ENCODE data around the gene NKPD1. TPM values are rescaled to one million over a fixed set of nuclear protein-coding genes. Genes with fewer than 3 reads are reported as not detected.

Gene NKPD1
- total RNA-seq, 1 donor from 2014 or later: 1.1 TPM

DNA sequence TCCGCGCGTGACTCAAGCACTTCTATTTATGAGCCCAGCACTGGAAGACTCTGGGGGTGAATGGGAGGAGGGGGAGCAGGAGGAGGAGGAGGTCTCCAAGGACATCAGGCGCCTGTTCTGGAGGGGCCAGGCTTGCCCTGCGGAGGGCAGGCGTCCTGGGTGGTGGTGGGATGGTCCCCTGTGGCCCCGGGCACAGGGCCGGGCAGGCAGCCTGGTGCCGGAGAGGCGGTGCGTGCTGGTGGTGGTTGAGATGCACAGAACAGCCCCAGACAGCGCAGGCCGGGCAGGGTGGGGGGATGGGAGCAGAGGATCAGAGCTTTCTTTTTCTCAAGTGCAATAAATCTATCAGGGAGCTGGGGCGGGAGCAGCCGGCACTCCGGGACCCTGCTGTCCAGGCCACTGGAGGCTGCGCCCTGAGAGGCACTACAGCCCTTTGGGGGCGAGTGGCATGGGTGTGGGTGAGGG lies 14.0 kb downstream of the NKPD1 start:
- Mint-ChIP-seq H3K27ac (no peak overlapping the region), H3K4me3 (no peak overlapping the region), H3K27me3 (ENCODE audit: low read depth) (peaks cover 8% of the 10 kb centered on the region), H3K36me3 (peaks cover 14% of the 10 kb centered on the region), H3K9me3 (no peaks in the 10 kb centered on the region), H3K4me1 (no peaks in the 10 kb centered on the region)
- no peak for DNase-seq (ENCODE audit: low spot score in 2 of 2, unreplicated experiment in 2 of 2)
- TF ChIP-seq, protein P1, sequence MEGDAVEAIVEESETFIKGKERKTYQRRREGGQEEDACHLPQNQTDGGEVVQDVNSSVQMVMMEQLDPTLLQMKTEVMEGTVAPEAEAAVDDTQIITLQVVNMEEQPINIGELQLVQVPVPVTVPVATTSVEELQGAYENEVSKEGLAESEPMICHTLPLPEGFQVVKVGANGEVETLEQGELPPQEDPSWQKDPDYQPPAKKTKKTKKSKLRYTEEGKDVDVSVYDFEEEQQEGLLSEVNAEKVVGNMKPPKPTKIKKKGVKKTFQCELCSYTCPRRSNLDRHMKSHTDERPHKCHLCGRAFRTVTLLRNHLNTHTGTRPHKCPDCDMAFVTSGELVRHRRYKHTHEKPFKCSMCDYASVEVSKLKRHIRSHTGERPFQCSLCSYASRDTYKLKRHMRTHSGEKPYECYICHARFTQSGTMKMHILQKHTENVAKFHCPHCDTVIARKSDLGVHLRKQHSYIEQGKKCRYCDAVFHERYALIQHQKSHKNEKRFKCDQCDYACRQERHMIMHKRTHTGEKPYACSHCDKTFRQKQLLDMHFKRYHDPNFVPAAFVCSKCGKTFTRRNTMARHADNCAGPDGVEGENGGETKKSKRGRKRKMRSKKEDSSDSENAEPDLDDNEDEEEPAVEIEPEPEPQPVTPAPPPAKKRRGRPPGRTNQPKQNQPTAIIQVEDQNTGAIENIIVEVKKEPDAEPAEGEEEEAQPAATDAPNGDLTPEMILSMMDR (IDR thresholded peaks at IDR 0.05; ENCODE audit: unreplicated experiment): no peak

DNA sequence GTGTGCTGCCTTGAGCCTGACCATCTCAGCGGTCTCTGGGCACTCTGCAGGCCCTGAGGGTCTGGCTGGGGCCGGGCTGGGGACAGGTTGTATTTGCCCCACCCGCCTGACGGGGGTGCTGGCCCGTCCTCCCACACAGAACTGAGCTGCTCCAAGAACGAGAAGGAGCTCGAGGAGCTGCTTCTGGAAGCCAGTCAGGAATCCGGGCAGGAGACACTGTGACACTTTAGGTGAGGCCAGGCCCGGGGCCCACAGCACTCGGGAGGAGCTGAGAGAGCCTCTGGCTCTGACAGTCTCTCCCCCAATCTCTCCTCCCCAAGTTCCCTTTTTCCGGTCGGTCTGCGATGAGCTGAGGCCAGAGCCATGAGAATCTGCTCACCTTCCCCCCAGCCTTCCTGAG lies 14.5 kb downstream of the NKPD1 start:
- no peak overlapping the region for H3K27ac Mint-ChIP-seq
- H3K36me3 Mint-ChIP-seq: peaks cover 14% of the 10 kb centered on the region
- no peaks in the 10 kb centered on the region for H3K9me3 Mint-ChIP-seq
- no peak overlapping the region for H3K4me3 Mint-ChIP-seq
- no peaks in the 10 kb centered on the region for H3K4me1 Mint-ChIP-seq
- H3K27me3 Mint-ChIP-seq (ENCODE audit: low read depth): peaks cover 2% of the 10 kb centered on the region
- TF ChIP-seq, protein P1 (IDR thresholded peaks at IDR 0.05; ENCODE audit: unreplicated experiment): no peak
- no peak for DNase-seq (ENCODE audit: low spot score in 2 of 2, unreplicated experiment in 2 of 2)

GRCh38 chr19:45145270-45146189 lies 15.3 kb downstream of the NKPD1 start:
- no peak overlapping the region for H3K27ac Mint-ChIP-seq
- H3K27me3 Mint-ChIP-seq (ENCODE audit: low read depth): no peaks in the 10 kb centered on the region
- H3K36me3 Mint-ChIP-seq: peaks cover 14% of the 10 kb centered on the region
- no peak overlapping the region for H3K4me3 Mint-ChIP-seq
- DNase-seq (ENCODE audit: low spot score in 2 of 2, unreplicated experiment in 2 of 2): no peak
- no peaks in the 10 kb centered on the region for H3K9me3 Mint-ChIP-seq
- no peaks in the 10 kb centered on the region for H3K4me1 Mint-ChIP-seq
- TF ChIP-seq, protein P1 (IDR thresholded peaks at IDR 0.05; ENCODE audit: unreplicated experiment): no peak

DNA sequence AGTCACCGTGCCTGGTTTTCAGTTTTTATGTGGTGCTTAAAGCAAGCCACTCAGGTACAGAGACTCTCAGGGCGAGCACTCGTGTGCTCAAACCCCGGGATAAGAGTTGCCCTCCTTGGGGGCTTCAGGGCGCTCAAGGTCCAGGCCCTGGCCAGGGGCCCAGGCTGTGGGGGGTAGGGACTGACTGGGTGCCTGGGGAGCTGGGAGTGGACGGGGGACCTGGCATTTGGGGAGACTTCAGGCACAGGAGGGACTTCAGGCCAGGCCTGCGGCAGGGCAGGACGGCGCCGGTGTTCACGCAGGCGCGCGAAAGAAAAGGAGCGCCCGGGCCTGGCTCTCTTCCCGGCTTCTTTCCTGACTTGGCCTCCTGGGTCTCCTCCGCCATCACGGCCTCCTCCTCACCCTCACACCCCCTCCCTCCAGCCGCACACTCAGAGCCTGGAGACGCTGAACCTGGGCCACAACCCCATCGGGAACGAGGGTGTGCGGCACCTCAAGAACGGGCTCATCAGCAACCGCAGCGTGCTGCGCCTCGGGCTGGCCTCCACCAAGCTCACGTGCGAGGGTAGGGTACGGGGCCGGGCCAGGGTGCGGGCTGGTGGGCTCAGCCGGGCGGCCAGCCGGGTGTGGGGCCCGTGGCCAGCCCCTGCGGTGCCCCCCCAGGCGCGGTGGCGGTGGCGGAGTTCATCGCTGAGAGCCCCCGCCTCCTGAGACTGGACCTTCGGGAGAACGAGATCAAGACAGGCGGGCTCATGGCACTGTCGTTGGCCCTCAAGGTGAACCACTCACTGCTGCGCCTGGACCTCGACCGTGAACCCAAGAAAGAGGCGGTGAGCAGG lies 16.1 kb downstream of the NKPD1 start:
- no peaks in the 10 kb centered on the region for H3K9me3 Mint-ChIP-seq
- H3K27ac Mint-ChIP-seq: no peak overlapping the region
- no peaks in the 10 kb centered on the region for H3K27me3 Mint-ChIP-seq (ENCODE audit: low read depth)
- DNase-seq (ENCODE audit: low spot score in 2 of 2, unreplicated experiment in 2 of 2): no peak
- peaks cover 14% of the 10 kb centered on the region for H3K36me3 Mint-ChIP-seq
- TF ChIP-seq, protein P1 (IDR thresholded peaks at IDR 0.05; ENCODE audit: unreplicated experiment): no peak
- H3K4me1 Mint-ChIP-seq: no peaks in the 10 kb centered on the region
- no peak overlapping the region for H3K4me3 Mint-ChIP-seq

GRCh38 chr19:45142726-45143110 lies 18.1 kb downstream of the NKPD1 start:
- TF ChIP-seq, protein P1 (IDR thresholded peaks at IDR 0.05; ENCODE audit: unreplicated experiment): no peak
- Mint-ChIP-seq H3K4me3 (no peak overlapping the region), H3K9me3 (no peaks in the 10 kb centered on the region), H3K36me3 (peaks cover 10% of the 10 kb centered on the region), H3K27ac (no peak overlapping the region), H3K4me1 (peaks cover 4% of the 10 kb centered on the region), H3K27me3 (ENCODE audit: low read depth) (no peaks in the 10 kb centered on the region)
- DNase-seq (ENCODE audit: low spot score in 2 of 2, unreplicated experiment in 2 of 2): no peak

Data from mesothelial cell of epicardium (in vitro differentiated cells).